Measurements from ENCODE around the gene AGT.
A peak's percentile ranks its signal among the peaks of the same experiment; 100 is the strongest.

DNA sequence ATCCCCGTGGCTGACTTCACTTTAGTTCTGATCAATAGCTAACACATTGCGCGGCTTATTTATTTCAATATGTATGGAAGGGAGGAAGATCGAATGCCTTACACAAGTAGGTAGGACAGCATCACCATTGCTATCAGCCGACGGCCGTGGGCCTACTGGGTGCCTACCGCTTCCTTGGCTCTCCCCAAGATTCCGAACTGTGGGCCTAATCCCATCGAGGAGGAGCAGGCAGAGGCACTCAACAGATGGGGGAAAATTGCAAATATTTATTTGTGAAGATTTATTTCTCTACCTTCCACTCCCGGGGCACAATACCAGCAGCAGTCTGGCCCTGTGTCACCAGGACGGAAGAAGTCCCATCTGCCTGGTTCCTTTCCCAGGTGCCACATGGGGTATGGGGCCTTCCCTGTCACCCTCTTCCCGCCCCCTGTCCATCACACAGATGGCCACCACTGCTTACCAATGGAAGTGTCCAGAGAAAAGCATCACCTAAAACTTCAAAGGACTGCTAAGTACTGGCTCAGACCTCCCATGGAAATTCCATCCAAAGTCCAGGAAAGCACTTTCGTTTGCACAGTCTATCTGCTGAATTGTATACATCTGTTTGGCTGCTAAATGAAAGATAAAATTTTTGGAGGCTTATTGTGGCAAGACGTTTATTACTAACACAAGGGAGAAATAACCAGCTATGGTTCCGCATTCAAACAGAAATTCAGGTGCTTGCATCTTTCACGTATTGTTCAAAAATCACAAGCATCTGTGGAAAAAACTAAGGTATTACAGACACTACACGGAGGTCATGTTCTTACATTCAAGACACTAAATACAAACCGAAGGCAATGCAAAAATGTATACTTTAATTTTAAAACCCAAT, 11.8 kb downstream of the AGT start:
- TF ChIP-seq, protein P1, sequence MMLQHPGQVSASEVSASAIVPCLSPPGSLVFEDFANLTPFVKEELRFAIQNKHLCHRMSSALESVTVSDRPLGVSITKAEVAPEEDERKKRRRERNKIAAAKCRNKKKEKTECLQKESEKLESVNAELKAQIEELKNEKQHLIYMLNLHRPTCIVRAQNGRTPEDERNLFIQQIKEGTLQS (IDR thresholded peaks at IDR 0.05): no peak
- TF ChIP-seq, protein P2, sequence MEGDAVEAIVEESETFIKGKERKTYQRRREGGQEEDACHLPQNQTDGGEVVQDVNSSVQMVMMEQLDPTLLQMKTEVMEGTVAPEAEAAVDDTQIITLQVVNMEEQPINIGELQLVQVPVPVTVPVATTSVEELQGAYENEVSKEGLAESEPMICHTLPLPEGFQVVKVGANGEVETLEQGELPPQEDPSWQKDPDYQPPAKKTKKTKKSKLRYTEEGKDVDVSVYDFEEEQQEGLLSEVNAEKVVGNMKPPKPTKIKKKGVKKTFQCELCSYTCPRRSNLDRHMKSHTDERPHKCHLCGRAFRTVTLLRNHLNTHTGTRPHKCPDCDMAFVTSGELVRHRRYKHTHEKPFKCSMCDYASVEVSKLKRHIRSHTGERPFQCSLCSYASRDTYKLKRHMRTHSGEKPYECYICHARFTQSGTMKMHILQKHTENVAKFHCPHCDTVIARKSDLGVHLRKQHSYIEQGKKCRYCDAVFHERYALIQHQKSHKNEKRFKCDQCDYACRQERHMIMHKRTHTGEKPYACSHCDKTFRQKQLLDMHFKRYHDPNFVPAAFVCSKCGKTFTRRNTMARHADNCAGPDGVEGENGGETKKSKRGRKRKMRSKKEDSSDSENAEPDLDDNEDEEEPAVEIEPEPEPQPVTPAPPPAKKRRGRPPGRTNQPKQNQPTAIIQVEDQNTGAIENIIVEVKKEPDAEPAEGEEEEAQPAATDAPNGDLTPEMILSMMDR (IDR thresholded peaks at IDR 0.05 in 2 of 3, conservative IDR thresholded peaks at IDR 0.05 in 1 of 3; ENCODE audit: borderline replicate concordance in 1 of 3, insufficient read depth in 1 of 3, low read depth in 2 of 3, low read length in 2 of 3): no peak
- TF ChIP-seq POLR2A (IDR thresholded peaks at IDR 0.05; ENCODE audit: borderline replicate concordance, extremely low read depth, insufficient read depth, insufficient read length) (no peak), FOSL1 (IDR thresholded peaks at IDR 0.05; ENCODE audit: low read depth) (no peak), ZNF274 (IDR thresholded peaks at IDR 0.05; ENCODE audit: low read depth, low read length) (no peak), CEBPB (IDR thresholded peaks at IDR 0.05; ENCODE audit: low read depth) (no peak), ZFX (IDR thresholded peaks at IDR 0.05) (peak; percentile 15; the same call in 1 of the 2 replicates), POLR2AphosphoS5 (IDR thresholded peaks at IDR 0.05; ENCODE audit: low read depth, low read length) (no peak)
- TF ChIP-seq, protein P3, sequence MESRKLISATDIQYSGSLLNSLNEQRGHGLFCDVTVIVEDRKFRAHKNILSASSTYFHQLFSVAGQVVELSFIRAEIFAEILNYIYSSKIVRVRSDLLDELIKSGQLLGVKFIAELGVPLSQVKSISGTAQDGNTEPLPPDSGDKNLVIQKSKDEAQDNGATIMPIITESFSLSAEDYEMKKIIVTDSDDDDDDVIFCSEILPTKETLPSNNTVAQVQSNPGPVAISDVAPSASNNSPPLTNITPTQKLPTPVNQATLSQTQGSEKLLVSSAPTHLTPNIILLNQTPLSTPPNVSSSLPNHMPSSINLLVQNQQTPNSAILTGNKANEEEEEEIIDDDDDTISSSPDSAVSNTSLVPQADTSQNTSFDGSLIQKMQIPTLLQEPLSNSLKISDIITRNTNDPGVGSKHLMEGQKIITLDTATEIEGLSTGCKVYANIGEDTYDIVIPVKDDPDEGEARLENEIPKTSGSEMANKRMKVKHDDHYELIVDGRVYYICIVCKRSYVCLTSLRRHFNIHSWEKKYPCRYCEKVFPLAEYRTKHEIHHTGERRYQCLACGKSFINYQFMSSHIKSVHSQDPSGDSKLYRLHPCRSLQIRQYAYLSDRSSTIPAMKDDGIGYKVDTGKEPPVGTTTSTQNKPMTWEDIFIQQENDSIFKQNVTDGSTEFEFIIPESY (IDR thresholded peaks at IDR 0.05; ENCODE audit: extremely low read depth, insufficient replicate concordance, low read length): no peak
- TF ChIP-seq, protein P4, sequence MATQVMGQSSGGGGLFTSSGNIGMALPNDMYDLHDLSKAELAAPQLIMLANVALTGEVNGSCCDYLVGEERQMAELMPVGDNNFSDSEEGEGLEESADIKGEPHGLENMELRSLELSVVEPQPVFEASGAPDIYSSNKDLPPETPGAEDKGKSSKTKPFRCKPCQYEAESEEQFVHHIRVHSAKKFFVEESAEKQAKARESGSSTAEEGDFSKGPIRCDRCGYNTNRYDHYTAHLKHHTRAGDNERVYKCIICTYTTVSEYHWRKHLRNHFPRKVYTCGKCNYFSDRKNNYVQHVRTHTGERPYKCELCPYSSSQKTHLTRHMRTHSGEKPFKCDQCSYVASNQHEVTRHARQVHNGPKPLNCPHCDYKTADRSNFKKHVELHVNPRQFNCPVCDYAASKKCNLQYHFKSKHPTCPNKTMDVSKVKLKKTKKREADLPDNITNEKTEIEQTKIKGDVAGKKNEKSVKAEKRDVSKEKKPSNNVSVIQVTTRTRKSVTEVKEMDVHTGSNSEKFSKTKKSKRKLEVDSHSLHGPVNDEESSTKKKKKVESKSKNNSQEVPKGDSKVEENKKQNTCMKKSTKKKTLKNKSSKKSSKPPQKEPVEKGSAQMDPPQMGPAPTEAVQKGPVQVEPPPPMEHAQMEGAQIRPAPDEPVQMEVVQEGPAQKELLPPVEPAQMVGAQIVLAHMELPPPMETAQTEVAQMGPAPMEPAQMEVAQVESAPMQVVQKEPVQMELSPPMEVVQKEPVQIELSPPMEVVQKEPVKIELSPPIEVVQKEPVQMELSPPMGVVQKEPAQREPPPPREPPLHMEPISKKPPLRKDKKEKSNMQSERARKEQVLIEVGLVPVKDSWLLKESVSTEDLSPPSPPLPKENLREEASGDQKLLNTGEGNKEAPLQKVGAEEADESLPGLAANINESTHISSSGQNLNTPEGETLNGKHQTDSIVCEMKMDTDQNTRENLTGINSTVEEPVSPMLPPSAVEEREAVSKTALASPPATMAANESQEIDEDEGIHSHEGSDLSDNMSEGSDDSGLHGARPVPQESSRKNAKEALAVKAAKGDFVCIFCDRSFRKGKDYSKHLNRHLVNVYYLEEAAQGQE (IDR thresholded peaks at IDR 0.05; ENCODE audit: low read depth): no peak
